IgD-negative memory B cell (primary cell): ENCODE measurements around the gene USP14. TPM values are rescaled to one million over a fixed set of nuclear protein-coding genes. Genes with fewer than 3 reads are reported as not detected.
"Not testable (repeated sequence)": the region's sequence is repeated elsewhere in the genome, so short reads cannot be mapped to it uniquely, and the experiment has no call there.

ENCODE experiments used
- H3K27ac Mint-ChIP-seq, 3 donors: one replicate each; pipeline ENCODE4 v1.8.0; 2020 to 2022; ENCODE audit warnings: mild to moderate bottlenecking in 3 of 3, mixed read lengths in 3 of 3, moderate library complexity in 1 of 3
- H3K27me3 Mint-ChIP-seq: one replicate; pipeline ENCODE4 v1.8.0; 2021; ENCODE audit warnings: mixed read lengths
- H3K36me3 Mint-ChIP-seq: one replicate; pipeline ENCODE4 v1.8.0; 2020; ENCODE audit warnings: mild to moderate bottlenecking, mixed read lengths
- H3K4me1 Mint-ChIP-seq, 3 donors: one replicate each; pipeline ENCODE4 v1.8.0; 2020 to 2022; ENCODE audit warnings: mixed read lengths in 3 of 3, mild to moderate bottlenecking in 1 of 3
- H3K4me3 Mint-ChIP-seq, 4 donors: one replicate each; pipeline ENCODE4 v1.8.0; 2020 to 2022; ENCODE audit warnings: mild to moderate bottlenecking in 4 of 4, mixed read lengths in 4 of 4, moderate library complexity in 3 of 4
- H3K9me3 Mint-ChIP-seq, 3 donors: one replicate each; pipeline ENCODE4 v1.8.0; 2020 to 2021; ENCODE audit warnings: mixed read lengths in 3 of 3, mild to moderate bottlenecking in 1 of 3
- polyA plus RNA-seq: library from polyadenylated mRNA; unstranded; fragments of 300-500 nt; fragmentation: Illumina TruSeq; gene quantifications from one replicate; pipeline ENCODE4 v1.2.3, GENCODE V29; 2021

USP14 gene
- polyA plus RNA-seq, 1 donor from 2014 or later = 28.8 TPM

DNA sequence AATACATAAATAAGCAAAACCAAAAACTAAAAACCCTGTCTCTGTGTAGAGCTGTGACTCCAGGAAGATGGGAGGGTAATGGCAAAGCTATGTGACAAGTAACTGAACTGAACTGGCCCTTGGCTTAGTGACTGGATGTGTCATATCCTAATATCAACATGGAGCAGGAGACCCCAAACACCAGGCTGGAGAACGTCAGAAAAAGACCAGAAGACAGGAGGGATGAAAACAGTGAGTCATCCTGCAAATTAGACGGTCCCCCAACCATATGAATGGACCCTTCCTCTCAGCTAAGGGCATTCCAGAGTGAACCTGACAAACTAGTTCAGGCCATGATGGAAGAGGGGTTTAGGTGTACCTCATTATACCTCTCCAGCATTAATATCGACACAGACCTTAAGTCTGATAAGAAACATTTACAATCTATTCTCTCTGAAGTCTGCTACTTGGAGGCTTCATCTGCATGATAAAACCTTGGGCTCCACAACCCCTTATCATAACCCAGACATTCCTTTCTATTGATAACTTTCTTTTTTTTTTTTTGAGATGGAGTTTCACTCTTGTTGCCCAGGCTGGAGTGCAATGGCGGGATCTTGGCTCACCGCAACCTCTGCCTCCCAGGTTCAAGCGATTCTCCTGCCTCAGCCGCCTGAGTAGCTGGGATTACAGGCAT is 15.6 kb upstream of the USP14 start:
- not testable (repeated sequence) for H3K27ac Mint-ChIP-seq, H3K4me1 Mint-ChIP-seq, H3K27me3 Mint-ChIP-seq, H3K36me3 Mint-ChIP-seq, H3K4me3 Mint-ChIP-seq, H3K9me3 Mint-ChIP-seq

DNA sequence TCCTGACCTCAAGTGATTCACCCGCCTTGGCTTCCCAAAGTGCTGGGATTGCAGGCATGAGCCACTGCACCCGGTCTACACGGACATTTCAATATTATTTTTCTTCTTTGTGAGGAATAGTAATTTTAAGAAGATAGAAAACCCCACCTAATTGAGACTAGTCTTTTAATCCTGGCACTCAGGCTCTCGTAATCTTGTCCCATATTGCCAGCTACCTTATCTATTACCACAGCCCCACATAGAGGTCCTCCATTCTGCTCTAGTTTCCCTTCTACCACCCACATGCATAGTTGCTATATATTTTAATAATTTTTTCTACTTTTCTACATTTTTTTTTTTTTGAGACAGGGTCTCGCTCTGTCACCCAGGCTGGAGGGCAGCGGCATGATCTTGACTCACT is 9.5 kb upstream of the USP14 start:
- Mint-ChIP-seq H3K27ac (no peak overlapping the region), H3K4me3 (no peak overlapping the region), H3K27me3 (peaks cover 2% of the 10 kb centered on the region), H3K4me1 (no peaks in the 10 kb centered on the region), H3K9me3 (no peaks in the 10 kb centered on the region), H3K36me3 (no peaks in the 10 kb centered on the region)

DNA sequence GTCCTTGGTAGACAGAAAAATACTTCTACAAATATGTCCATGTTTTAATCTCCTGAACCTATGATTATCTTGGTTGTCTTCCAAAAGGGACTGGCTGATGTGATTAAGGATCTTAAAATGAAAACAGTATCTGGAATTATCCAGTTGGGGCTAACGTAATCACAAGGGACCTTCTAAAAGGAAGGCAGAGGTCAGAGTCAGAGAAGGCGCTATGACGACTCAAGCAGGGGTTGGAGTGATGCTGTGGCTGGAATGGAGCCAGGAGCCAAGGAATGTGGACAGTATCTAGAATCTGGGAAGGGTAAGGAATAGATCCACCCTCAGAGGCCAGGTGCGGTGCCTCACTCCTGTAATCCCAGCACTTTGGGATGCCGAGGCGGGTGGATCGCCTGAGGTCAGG is 4.2 kb upstream of the USP14 start:
- peak overlapping the region in 1 of 4 donors; percentile 12 for H3K4me3 Mint-ChIP-seq
- H3K27me3 Mint-ChIP-seq = peaks cover 2% of the 10 kb centered on the region
- H3K36me3 Mint-ChIP-seq = no peaks in the 10 kb centered on the region
- H3K4me1 Mint-ChIP-seq = peaks cover 1 to 6% (median 4%) of the 10 kb centered on the region in 3 donors
- peak overlapping the region in 1 of 3 donors; percentile 69 for H3K27ac Mint-ChIP-seq
- no peaks in the 10 kb centered on the region for H3K9me3 Mint-ChIP-seq

DNA sequence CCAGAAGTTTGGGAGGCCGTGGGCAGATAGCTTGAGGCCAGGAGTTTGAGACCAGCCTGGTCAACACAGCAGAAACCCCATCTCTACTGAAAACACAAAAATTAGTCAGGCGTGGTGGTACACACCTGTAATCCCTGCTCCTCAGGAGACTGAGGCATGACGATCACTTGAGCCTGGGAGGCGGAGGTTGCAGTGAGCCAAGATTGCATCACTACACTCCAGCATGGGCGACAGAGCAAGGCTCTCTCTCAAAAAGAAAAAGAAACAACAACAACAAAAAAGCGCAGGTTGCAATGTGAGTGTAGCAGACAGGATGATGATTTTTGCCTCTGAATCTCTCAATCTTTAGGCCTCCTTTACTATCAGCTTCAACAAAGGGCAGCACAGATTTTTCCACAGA is 2.7 kb upstream of the USP14 start:
- peaks cover 2% of the 10 kb centered on the region for H3K27me3 Mint-ChIP-seq
- no peak overlapping the region for H3K4me3 Mint-ChIP-seq
- no peaks in the 10 kb centered on the region for H3K9me3 Mint-ChIP-seq
- H3K4me1 Mint-ChIP-seq = peaks cover 12 to 15% (median 15%) of the 10 kb centered on the region in 3 donors
- no peak overlapping the region for H3K27ac Mint-ChIP-seq
- no peaks in the 10 kb centered on the region for H3K36me3 Mint-ChIP-seq

DNA sequence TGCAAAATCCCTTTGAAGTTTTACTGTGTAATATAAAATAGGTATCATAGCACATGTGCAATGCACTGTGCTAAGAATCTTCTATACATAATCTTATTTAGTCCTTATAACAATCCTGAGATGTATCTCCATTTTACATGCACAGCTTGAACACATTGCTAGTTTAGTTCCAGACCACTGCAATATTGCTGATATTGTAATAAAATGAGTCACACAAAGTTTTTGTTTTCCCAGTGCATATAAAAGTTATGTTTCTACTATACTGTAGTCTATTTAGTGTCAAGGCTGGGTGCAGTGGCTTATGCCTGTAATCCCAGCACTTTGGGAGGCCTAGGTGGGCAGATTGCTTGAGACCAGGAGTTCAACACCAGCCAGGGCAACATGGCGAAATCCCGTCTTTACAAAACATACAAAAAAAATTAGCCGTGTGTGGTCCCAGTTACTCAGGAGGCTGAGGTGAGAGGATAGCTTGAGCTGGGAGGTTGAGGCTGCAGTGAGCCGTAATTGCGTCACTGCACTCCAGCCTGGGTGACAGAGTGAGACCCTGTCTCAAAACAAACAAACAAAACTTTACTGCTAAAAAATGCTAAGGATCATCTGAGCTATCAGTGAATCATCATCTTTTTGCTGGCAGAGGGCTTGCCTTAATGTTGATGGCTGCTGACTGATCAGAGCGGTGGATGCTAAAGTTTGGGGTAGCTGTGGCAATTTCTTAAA is 1.7 kb upstream of the USP14 start:
- Mint-ChIP-seq H3K9me3 (no peaks in the 10 kb centered on the region), H3K27me3 (peaks cover 2% of the 10 kb centered on the region), H3K27ac (peak overlapping the region in 2 of 3 donors; percentile 65 to 83), H3K36me3 (peaks cover 2% of the 10 kb centered on the region), H3K4me3 (peak overlapping the region in 2 of 4 donors; percentile 44 to 70), H3K4me1 (peaks cover 17 to 21% (median 20%) of the 10 kb centered on the region in 3 donors)

DNA sequence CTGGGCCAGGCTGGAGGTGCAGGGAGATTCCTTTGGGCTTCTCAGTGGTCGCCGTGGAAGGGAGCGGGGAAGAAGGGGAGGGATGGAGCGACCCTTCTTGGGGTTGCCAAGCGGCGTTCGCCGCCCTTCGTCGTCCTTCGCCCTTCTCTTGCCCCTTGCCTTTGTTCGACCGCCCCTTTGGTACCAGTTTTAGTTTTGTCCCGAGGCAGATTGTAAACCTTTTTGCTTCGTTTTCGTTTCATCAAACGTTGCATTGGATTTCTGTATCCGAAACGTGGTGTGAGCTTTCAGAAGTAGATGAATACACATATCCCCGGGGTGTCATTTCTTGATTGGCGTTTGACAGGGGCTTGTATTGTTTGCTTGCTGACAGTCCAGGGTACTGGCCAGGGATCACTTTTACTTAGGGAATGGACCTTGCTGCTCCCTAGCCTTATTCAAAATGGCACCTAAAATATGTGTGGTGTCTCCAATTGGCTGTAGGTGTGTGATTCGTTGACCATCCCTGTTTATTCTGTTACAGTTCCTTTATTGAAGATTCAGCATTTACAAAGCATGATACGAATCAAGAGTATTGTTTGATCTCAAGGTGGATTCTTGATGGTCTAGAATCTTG is 788 bp downstream of the USP14 start:
- Mint-ChIP-seq H3K27me3 (peaks cover 2% of the 10 kb centered on the region), H3K4me1 (peaks cover 19 to 29% (median 24%) of the 10 kb centered on the region in 3 donors), H3K27ac (peak overlapping the region; percentile 50 to 83 (median 64)), H3K36me3 (peaks cover 2% of the 10 kb centered on the region), H3K9me3 (no peaks in the 10 kb centered on the region), H3K4me3 (peak overlapping the region; percentile 88 to 96 (median 92))

DNA sequence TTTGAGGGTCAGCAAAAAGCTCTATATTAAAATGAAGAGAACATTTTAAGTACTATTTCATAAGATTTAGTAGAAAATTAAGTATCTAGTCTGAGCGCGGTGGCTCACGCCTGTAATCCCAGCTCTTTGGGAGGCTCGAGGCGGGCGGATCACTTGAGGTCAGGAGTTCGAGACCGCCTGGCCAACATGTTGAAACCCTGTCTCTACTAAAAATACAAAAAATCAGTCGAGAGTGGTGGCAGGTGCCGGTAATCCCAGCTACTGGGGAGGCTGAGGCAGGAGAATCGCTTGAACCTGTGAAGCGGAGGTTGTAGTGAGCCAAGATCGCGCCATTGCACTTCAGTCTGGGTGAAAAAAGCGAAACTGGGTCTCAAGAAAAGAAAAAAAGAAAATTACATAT is 1.6 kb downstream of the USP14 start:
- Mint-ChIP-seq H3K4me1 (peaks cover 21 to 29% (median 24%) of the 10 kb centered on the region in 3 donors), H3K36me3 (peaks cover 2% of the 10 kb centered on the region), H3K27ac (peak overlapping the region in 1 of 3 donors; percentile 83), H3K27me3 (peaks cover 2% of the 10 kb centered on the region), H3K4me3 (peak overlapping the region; percentile 88 to 96 (median 92)), H3K9me3 (no peaks in the 10 kb centered on the region)

DNA sequence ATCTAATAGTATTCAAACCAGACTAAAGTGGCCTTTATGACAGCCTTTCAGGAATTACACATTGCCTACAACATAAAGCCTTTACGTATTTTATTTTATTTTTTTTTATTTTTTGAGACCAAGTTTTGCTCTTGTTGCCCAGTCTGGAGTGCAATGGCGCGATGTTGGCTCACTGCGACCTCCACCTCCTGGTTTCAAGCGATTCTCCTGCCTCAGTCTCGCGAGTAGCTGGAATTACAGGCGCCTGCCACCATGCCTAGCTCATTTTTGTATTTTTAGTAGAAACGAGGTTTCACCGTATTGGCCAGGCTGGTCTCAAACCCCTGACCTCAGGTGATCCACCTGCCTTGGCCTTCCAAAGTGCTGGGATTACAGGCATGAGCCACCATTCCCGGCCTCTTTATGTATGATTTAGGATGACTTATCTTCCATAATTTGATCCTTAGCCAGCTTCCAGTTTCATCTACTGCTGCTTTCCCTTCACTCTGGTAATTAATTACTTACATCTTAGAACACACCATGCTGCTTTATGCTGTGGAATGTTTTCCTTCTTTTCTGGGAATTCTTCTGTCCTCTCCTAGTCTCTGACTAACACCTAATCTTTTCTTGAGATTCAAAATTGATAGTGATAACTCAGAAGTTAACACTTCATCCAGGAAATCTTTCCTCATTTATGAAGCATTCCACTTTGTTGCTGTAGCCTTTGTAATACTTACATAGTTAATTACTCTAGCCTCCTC is 2.6 kb downstream of the USP14 start:
- Mint-ChIP-seq H3K9me3 (no peaks in the 10 kb centered on the region), H3K27me3 (peaks cover 2% of the 10 kb centered on the region), H3K36me3 (peaks cover 2% of the 10 kb centered on the region), H3K4me1 (peaks cover 21 to 29% (median 23%) of the 10 kb centered on the region in 3 donors), H3K27ac (peak overlapping the region in 1 of 3 donors; percentile 73), H3K4me3 (peak overlapping the region; percentile 31 to 87 (median 62))

DNA sequence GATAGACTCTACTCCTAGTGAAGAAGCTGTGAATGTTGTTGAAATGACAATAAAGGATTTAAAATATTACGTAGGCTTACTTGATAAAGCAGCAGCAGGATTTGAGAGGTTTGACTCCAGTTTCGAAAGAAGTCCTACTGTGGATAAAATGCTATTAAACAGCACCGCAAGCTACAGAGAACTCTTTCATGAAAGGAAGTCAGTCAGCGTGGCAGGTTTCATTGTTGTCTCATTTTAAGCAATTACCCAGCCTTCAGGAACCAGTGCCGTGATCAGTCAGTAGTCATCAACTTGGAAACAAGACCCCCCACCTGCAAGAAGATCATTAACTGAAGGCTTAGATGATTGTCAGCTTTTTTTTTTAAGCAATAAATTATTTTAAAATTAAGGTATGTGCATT is 14.0 kb downstream of the USP14 start:
- peaks cover 10% of the 10 kb centered on the region for H3K36me3 Mint-ChIP-seq
- H3K27ac Mint-ChIP-seq = no peak overlapping the region
- H3K4me3 Mint-ChIP-seq = no peak overlapping the region
- no peaks in the 10 kb centered on the region for H3K27me3 Mint-ChIP-seq
- H3K4me1 Mint-ChIP-seq = peaks cover 0 to 7% (median 5%) of the 10 kb centered on the region in 3 donors
- H3K9me3 Mint-ChIP-seq = no peaks in the 10 kb centered on the region

DNA sequence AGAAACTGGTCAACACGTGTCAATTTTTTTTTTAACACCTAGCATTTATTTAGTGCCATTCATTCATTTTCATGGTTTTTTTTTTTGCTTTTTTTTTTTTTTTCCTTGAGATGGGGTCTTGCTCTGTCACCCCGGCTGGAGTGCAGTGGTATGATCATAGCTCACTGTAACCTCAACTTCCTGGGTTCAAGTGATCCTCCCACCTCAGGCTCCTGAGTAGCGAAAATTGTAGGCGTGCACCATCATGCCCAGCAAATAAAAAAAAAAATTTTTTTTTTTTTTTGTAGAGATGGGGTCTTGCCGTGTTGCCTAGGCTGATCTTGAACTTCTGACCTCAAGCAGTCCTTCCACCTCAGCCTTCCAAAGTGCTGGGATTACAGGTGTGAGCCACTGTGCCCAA is 21.1 kb downstream of the USP14 start:
- no peak overlapping the region for H3K27ac Mint-ChIP-seq
- H3K36me3 Mint-ChIP-seq = peaks cover 9% of the 10 kb centered on the region
- H3K9me3 Mint-ChIP-seq = no peaks in the 10 kb centered on the region
- H3K27me3 Mint-ChIP-seq = no peaks in the 10 kb centered on the region
- H3K4me3 Mint-ChIP-seq = no peak overlapping the region
- H3K4me1 Mint-ChIP-seq = peaks cover 7 to 11% (median 9%) of the 10 kb centered on the region in 3 donors

DNA sequence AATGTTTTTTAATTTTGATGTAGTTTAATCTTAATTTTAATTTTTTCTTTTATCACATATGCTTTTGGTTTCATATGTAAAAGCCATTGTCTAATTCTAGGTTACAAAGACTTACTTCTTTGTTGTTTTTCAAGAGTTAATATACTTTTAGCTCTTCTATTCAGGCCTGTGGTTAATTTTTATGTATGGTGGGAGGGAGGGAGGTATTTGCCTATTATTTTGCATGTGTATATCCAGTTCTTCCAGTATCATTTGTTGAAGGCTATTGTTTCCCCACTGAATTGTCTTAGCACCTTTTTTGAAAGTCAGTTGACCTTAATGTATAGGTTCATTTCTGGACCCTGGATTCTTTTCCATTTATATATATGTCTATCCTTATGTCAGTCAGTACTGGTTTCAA is 23.4 kb downstream of the USP14 start:
- no peak overlapping the region for H3K4me3 Mint-ChIP-seq
- H3K9me3 Mint-ChIP-seq = no peaks in the 10 kb centered on the region
- no peak overlapping the region for H3K27ac Mint-ChIP-seq
- H3K36me3 Mint-ChIP-seq = peaks cover 8% of the 10 kb centered on the region
- no peaks in the 10 kb centered on the region for H3K27me3 Mint-ChIP-seq
- H3K4me1 Mint-ChIP-seq = peaks cover 4 to 11% (median 6%) of the 10 kb centered on the region in 3 donors

DNA sequence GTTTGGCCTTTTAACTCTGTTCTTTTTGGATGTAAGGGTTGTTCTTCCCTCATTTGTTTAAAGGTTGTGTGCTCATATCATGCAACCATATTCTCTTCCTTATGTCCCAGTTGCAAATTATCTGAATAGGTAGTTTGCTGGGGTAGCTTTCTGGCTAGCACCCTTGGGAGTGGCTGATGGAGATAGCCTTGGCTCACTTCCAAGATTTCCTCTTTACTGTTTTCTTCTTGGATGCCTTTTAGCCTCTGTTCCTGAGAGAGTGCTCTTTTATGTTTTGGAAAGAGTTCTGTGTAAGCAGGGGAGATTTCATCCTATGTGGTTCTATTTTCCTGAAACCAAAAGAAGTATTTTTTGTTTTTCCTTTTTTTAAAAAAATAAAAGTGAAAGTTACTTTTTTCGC is 25.4 kb downstream of the USP14 start:
- no peaks in the 10 kb centered on the region for H3K9me3 Mint-ChIP-seq
- H3K36me3 Mint-ChIP-seq = peaks cover 7% of the 10 kb centered on the region
- H3K27ac Mint-ChIP-seq = peak overlapping the region in 1 of 3 donors; percentile 5
- no peak overlapping the region for H3K4me3 Mint-ChIP-seq
- peaks cover 4 to 20% (median 9%) of the 10 kb centered on the region in 3 donors for H3K4me1 Mint-ChIP-seq
- no peaks in the 10 kb centered on the region for H3K27me3 Mint-ChIP-seq

DNA sequence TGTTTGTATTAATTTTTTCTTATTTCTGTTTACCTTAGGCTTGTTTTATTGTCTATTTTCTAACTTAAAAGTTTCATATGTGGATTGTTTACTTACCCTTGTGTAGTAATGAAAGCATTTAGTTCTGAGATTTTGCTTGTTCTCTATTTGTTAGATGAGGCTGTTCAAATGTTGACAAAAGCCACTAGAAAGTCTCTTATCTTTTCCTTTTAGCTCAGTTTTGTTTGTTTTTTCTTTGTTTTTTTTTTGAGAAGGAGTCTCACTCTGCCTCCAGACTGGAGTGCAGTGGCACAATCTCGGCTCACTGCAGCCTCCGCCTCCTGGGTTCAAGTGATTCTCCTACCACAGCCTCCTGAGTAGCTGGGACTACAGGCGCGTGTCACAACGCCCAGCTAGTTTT is 30.9 kb downstream of the USP14 start:
- H3K27ac Mint-ChIP-seq = no peak overlapping the region
- no peaks in the 10 kb centered on the region for H3K9me3 Mint-ChIP-seq
- no peaks in the 10 kb centered on the region for H3K27me3 Mint-ChIP-seq
- H3K4me3 Mint-ChIP-seq = no peak overlapping the region
- peaks cover 6% of the 10 kb centered on the region for H3K36me3 Mint-ChIP-seq
- peaks cover 3 to 17% (median 4%) of the 10 kb centered on the region in 3 donors for H3K4me1 Mint-ChIP-seq

DNA sequence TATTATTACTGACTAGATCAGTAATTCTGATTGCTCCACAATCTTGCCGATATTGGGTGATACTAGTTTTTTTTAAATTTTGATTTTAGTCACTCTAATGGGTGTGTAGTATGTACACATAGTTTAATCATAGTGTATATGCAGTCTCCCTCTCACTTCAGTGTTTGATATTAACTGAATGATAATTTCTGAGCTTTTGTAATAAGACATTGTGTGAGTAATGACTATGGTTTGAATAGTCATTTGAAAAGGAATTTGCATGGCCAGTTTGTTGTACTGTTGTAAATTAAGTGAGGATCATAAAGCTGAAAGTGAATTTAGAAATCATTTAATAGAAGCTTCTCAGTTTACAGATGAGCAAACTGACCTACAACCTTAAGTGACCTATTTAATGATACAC is 33.4 kb downstream of the USP14 start:
- no peaks in the 10 kb centered on the region for H3K27me3 Mint-ChIP-seq
- H3K4me1 Mint-ChIP-seq = peaks cover 4 to 17% (median 6%) of the 10 kb centered on the region in 3 donors
- no peak overlapping the region for H3K27ac Mint-ChIP-seq

DNA sequence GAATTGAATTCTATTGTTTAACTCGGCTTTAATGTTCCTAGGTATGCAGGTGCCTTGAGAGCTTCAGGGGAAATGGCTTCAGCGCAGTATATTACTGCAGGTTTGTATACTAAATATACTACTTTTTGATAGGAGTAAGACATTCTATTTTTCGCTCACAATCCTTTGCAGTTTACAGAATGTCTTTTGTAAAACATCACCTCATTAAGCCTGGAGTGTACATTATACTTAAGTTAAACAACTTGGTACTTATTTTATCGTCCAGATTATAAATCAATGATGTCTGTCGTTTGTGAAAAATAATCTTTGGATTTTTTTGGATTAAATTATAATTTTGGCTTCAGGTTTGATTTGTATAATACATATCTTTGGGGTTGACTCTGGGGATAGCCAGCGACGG is 34.4 kb downstream of the USP14 start:
- no peak overlapping the region for H3K27ac Mint-ChIP-seq
- no peaks in the 10 kb centered on the region for H3K9me3 Mint-ChIP-seq
- peaks cover 18% of the 10 kb centered on the region for H3K36me3 Mint-ChIP-seq
- no peak overlapping the region for H3K4me3 Mint-ChIP-seq
- H3K4me1 Mint-ChIP-seq = peaks cover 2 to 12% (median 5%) of the 10 kb centered on the region in 3 donors
- H3K27me3 Mint-ChIP-seq = no peaks in the 10 kb centered on the region

More for the DNA sequence above, 33.4 kb downstream of the USP14 start:
- H3K36me3 Mint-ChIP-seq = peaks cover 13% of the 10 kb centered on the region
- H3K4me3 Mint-ChIP-seq = no peak overlapping the region
- H3K9me3 Mint-ChIP-seq = no peaks in the 10 kb centered on the region
